ENCODE data around the gene ARHGAP18. TPM values are rescaled to one million over a fixed set of nuclear protein-coding genes. Genes with fewer than 3 reads are reported as not detected.

ARHGAP18 gene
- total and polyA plus RNA-seq, 10 donors = 4.6 to 18.7 (median 15.4) TPM

Other genes with a start within 250 kb of the ARHGAP18 start
- gene TMEM244, start 151.1 kb upstream of the ARHGAP18 start, total RNA-seq = not detected
- not detected for gene TMEM244, start 151.1 kb upstream of the ARHGAP18 start, polyA plus RNA-seq

Measured in spleen (tissue), 10 donors.